Measurements from ENCODE around the gene PMVK. TPM values are rescaled to one million over a fixed set of nuclear protein-coding genes. Genes with fewer than 3 reads are reported as not detected.

PMVK gene
- total RNA-seq, 2 donors from 2014 or later: 7.0 to 18.5 TPM

GRCh38 chr1:154937988-154938386, 1.5 kb upstream of the PMVK start:
- H3K4me3 ChIP-seq: no peak overlapping the region
- no peaks in the 10 kb centered on the region for H3K9me3 ChIP-seq
- WGBS, 2 donors: 74 to 79% methylated on average over 8 of the region's 8 CpGs
- H3K4me1 ChIP-seq: peaks cover 34% of the 10 kb centered on the region
- intact Hi-C loops (cut with DNase I): no loop called here
- no peak for TF ChIP-seq CTCF (IDR thresholded peaks at IDR 0.05)
- TF ChIP-seq POLR2A (IDR thresholded peaks at IDR 0.05): no peak
- H3K27ac ChIP-seq: peak overlapping the region; percentile 96 to 100 (median 98)
- ATAC-seq (no peak), DNase-seq (no peak)
- H3K36me3 ChIP-seq (replicated peaks in 1 of 2; ENCODE audit: insufficient read depth in 1 of 2, low read depth in 2 of 2): no peaks in the 10 kb centered on the region
- H3K27me3 ChIP-seq: no peaks in the 10 kb centered on the region

GRCh38 chr1:154937085-154937987, 817 bp upstream of the PMVK start:
- H3K27me3 ChIP-seq: no peaks in the 10 kb centered on the region
- H3K27ac ChIP-seq: peak overlapping the region; percentile 96 to 100 (median 98)
- WGBS, 2 donors: 1% methylated on average over 36 of the region's 36 CpGs
- intact Hi-C loops (cut with DNase I): no loop called here
- H3K36me3 ChIP-seq (replicated peaks in 1 of 2; ENCODE audit: insufficient read depth in 1 of 2, low read depth in 2 of 2): no peaks in the 10 kb centered on the region
- peak in 1 of 3 donors; percentile 65 for TF ChIP-seq POLR2A (IDR thresholded peaks at IDR 0.05)
- peak in 5 of 7 experiments; percentile 15 to 47 (median 33) for TF ChIP-seq CTCF (IDR thresholded peaks at IDR 0.05)
- peaks cover 29% of the 10 kb centered on the region for H3K4me1 ChIP-seq
- DNase-seq (peak; percentile 88 to 92 (median 90)), ATAC-seq (peak; percentile 85)
- peak overlapping the region in 1 of 2 donors; percentile 0 for H3K4me3 ChIP-seq
- H3K9me3 ChIP-seq: no peaks in the 10 kb centered on the region

GRCh38 chr1:154935749-154936554, 567 bp downstream of the PMVK start:
- peaks cover 15% of the 10 kb centered on the region for H3K4me1 ChIP-seq
- no peaks in the 10 kb centered on the region for H3K27me3 ChIP-seq
- peak overlapping the region; percentile 30 to 48 for H3K4me3 ChIP-seq
- no peaks in the 10 kb centered on the region for H3K9me3 ChIP-seq
- peak overlapping the region; percentile 96 to 100 (median 98) for H3K27ac ChIP-seq
- ATAC-seq (no peak), DNase-seq (peak in 1 of 4 donors; percentile 28)
- H3K36me3 ChIP-seq (replicated peaks in 1 of 2; ENCODE audit: insufficient read depth in 1 of 2, low read depth in 2 of 2): no peaks in the 10 kb centered on the region
- 31 to 39% methylated on average over 23 to 27 of the region's 27 CpGs for whole genome bisulfite sequencing, 2 donors
- intact Hi-C loops (cut with DNase I): no loop called here
- TF ChIP-seq POLR2A (IDR thresholded peaks at IDR 0.05) (no peak), CTCF (IDR thresholded peaks at IDR 0.05) (no peak)

- H3K36me3 ChIP-seq (replicated peaks in 1 of 2; ENCODE audit: insufficient read depth in 1 of 2, low read depth in 2 of 2): no peaks in the 10 kb centered on the region
- 92 to 96% methylated on average over 5 of the region's 5 CpGs for WGBS, 2 donors
- H3K9me3 ChIP-seq: no peaks in the 10 kb centered on the region
- ATAC-seq (no peak), DNase-seq (no peak)
- TF ChIP-seq POLR2A (IDR thresholded peaks at IDR 0.05): no peak
- TF ChIP-seq CTCF (IDR thresholded peaks at IDR 0.05): no peak
- peaks cover 15% of the 10 kb centered on the region for H3K4me1 ChIP-seq
- H3K27me3 ChIP-seq: no peaks in the 10 kb centered on the region
- intact Hi-C loops (cut with DNase I): no loop called here
- no peak overlapping the region for H3K4me3 ChIP-seq
- no peak overlapping the region for H3K27ac ChIP-seq
Measured at GRCh38 chr1:154934358-154934948, 2.1 kb downstream of the PMVK start.
